ENCODE measurements around the gene POLR2L. TPM values are rescaled to one million over a fixed set of nuclear protein-coding genes. Genes with fewer than 3 reads are reported as not detected.

POLR2L gene
- total and polyA plus RNA-seq, 2 of the 13 experiments (the other 11 are each of a cell fraction or from before 2014, with no cell fraction given), result 104 to 114 TPM

- no peak for TF ChIP-seq ZNF512B (CRISPR knock-in tag; IDR thresholded peaks at IDR 0.05; ENCODE audit: borderline replicate concordance)
- TF ChIP-seq BCL6 (CRISPR knock-in tag; IDR thresholded peaks at IDR 0.05), result peak; percentile 63
- peak; percentile 91 for TF ChIP-seq ZNF839 (CRISPR knock-in tag; IDR thresholded peaks at IDR 0.05; ENCODE audit: borderline replicate concordance)
- TF ChIP-seq, protein P1, sequence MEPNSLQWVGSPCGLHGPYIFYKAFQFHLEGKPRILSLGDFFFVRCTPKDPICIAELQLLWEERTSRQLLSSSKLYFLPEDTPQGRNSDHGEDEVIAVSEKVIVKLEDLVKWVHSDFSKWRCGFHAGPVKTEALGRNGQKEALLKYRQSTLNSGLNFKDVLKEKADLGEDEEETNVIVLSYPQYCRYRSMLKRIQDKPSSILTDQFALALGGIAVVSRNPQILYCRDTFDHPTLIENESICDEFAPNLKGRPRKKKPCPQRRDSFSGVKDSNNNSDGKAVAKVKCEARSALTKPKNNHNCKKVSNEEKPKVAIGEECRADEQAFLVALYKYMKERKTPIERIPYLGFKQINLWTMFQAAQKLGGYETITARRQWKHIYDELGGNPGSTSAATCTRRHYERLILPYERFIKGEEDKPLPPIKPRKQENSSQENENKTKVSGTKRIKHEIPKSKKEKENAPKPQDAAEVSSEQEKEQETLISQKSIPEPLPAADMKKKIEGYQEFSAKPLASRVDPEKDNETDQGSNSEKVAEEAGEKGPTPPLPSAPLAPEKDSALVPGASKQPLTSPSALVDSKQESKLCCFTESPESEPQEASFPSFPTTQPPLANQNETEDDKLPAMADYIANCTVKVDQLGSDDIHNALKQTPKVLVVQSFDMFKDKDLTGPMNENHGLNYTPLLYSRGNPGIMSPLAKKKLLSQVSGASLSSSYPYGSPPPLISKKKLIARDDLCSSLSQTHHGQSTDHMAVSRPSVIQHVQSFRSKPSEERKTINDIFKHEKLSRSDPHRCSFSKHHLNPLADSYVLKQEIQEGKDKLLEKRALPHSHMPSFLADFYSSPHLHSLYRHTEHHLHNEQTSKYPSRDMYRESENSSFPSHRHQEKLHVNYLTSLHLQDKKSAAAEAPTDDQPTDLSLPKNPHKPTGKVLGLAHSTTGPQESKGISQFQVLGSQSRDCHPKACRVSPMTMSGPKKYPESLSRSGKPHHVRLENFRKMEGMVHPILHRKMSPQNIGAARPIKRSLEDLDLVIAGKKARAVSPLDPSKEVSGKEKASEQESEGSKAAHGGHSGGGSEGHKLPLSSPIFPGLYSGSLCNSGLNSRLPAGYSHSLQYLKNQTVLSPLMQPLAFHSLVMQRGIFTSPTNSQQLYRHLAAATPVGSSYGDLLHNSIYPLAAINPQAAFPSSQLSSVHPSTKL (CRISPR knock-in tag; IDR thresholded peaks at IDR 0.05), result peak; percentile 7
- TF ChIP-seq ZNF335 (CRISPR knock-in tag; IDR thresholded peaks at IDR 0.05), result peak; percentile 89
- TF ChIP-seq ZNF652 (CRISPR knock-in tag; IDR thresholded peaks at IDR 0.05; ENCODE audit: borderline replicate concordance, low read depth), result no peak
- TF ChIP-seq ADNP (CRISPR knock-in tag; IDR thresholded peaks at IDR 0.05), result no peak
- TF ChIP-seq FOXP1 (IDR thresholded peaks at IDR 0.05), result no peak
- no peak for TF ChIP-seq FOXP1 (CRISPR knock-in tag; IDR thresholded peaks at IDR 0.05)
- no peak for TF ChIP-seq NBN (conservative IDR thresholded peaks at IDR 0.05)
- TF ChIP-seq ZNF232 (CRISPR knock-in tag; IDR thresholded peaks at IDR 0.05; ENCODE audit: borderline replicate concordance), result peak; percentile 89
- peak; percentile 12; the same call in 1 of the 2 replicates for TF ChIP-seq PRMT3 (CRISPR knock-in tag; IDR thresholded peaks at IDR 0.05; ENCODE audit: borderline replicate concordance, low read depth)
- no peak for TF ChIP-seq ZNF720 (CRISPR knock-in tag; IDR thresholded peaks at IDR 0.05)
- TF ChIP-seq MXI1 (IDR thresholded peaks at IDR 0.05; ENCODE audit: borderline replicate concordance, low read depth, low read length), result peak; percentile 78; the same call in 2 of the 3 replicates
- TF ChIP-seq, protein P2, sequence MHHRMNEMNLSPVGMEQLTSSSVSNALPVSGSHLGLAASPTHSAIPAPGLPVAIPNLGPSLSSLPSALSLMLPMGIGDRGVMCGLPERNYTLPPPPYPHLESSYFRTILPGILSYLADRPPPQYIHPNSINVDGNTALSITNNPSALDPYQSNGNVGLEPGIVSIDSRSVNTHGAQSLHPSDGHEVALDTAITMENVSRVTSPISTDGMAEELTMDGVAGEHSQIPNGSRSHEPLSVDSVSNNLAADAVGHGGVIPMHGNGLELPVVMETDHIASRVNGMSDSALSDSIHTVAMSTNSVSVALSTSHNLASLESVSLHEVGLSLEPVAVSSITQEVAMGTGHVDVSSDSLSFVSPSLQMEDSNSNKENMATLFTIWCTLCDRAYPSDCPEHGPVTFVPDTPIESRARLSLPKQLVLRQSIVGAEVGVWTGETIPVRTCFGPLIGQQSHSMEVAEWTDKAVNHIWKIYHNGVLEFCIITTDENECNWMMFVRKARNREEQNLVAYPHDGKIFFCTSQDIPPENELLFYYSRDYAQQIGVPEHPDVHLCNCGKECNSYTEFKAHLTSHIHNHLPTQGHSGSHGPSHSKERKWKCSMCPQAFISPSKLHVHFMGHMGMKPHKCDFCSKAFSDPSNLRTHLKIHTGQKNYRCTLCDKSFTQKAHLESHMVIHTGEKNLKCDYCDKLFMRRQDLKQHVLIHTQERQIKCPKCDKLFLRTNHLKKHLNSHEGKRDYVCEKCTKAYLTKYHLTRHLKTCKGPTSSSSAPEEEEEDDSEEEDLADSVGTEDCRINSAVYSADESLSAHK (CRISPR knock-in tag; IDR thresholded peaks at IDR 0.05; ENCODE audit: borderline replicate concordance), result no peak
- no peak for TF ChIP-seq NR2F1 (CRISPR knock-in tag; IDR thresholded peaks at IDR 0.05)
- 0 out of 2 replicates have a peak, but pooled peaks have one; percentile 3 for TF ChIP-seq FOXK2 (IDR thresholded peaks at IDR 0.05)
- TF ChIP-seq DMAP1 (CRISPR knock-in tag; IDR thresholded peaks at IDR 0.05), result peak; percentile 96
- peak; percentile 89 for TF ChIP-seq ZNF34 (CRISPR knock-in tag; IDR thresholded peaks at IDR 0.05; ENCODE audit: borderline replicate concordance)
- peak; percentile 87 for TF ChIP-seq YY1 (IDR thresholded peaks at IDR 0.05; ENCODE audit: insufficient read depth, insufficient replicate concordance, low read depth, low read length)
- peak; percentile 38; the same call in 1 of the 2 replicates for TF ChIP-seq KDM2A (CRISPR knock-in tag; IDR thresholded peaks at IDR 0.05; ENCODE audit: borderline replicate concordance, low read depth)
Observed at GRCh38 chr11:809287-810039, 32.9 kb downstream of the POLR2L start, which contains the start of gene RPLP2 (continued).
